GM12873 (cell line): ENCODE measurements around the gene MRFAP1L1.

Source experiments
- CTCF ChIP-seq: IDR thresholded peaks from 2 replicates; pipeline ENCODE4 v1.5.1; 2012; ENCODE audit warnings: low read depth, mild to moderate bottlenecking, moderate library complexity, low read length, control low read depth; ENCODE audit not compliant: insufficient read depth; ENCODE audit errors: missing control alignments

MRFAP1L1 gene

GRCh38 chr4:6731780-6732179 is 22.1 kb upstream of the MRFAP1L1 start:
- no peak for TF ChIP-seq CTCF

GRCh38 chr4:6731318-6731675 is 21.6 kb upstream of the MRFAP1L1 start:
- no peak for TF ChIP-seq CTCF

- TF ChIP-seq CTCF, result no peak
Observed at GRCh38 chr4:6730603-6731317, 21.1 kb upstream of the MRFAP1L1 start.

GRCh38 chr4:6728320-6729029 is 18.8 kb upstream of the MRFAP1L1 start:
- no peak for TF ChIP-seq CTCF

- TF ChIP-seq CTCF, result no peak
Observed at GRCh38 chr4:6727943-6728250, 18.2 kb upstream of the MRFAP1L1 start.

GRCh38 chr4:6727081-6727942 is 17.6 kb upstream of the MRFAP1L1 start:
- no peak for TF ChIP-seq CTCF
